AG09309 (cell line): ENCODE data around the gene EME2.
A peak's percentile ranks its signal among the peaks of the same experiment; 100 is the strongest.

ENCODE experiments used
- DNase-seq: peaks from one replicate; pipeline ENCODE4 v3.0.0-alpha.2; 2010; ENCODE audit warnings: low read depth
- H3K4me3 ChIP-seq: 2 replicates; pipeline ENCODE4 v1.5.1; 2011; ENCODE audit warnings: mild to moderate bottlenecking, low read depth, low read length, moderate library complexity; ENCODE audit not compliant: control insufficient read depth
- CTCF ChIP-seq: IDR thresholded peaks from 2 replicates; pipeline ENCODE4 v1.5.1; 2011; ENCODE audit warnings: mild to moderate bottlenecking, low read depth, low read length, inconsistent platforms; ENCODE audit not compliant: insufficient read depth, control insufficient read depth; ENCODE audit errors: missing control alignments

EME2 gene

GRCh38 chr16:1772362-1772907 lies at the start of gene EME2:
Gene EME2, plus strand, starts transcription at chr16:1772810. Its CDS starts 418 bp downstream, at chr16:1773228.
- no peak for DNase-seq
- peak within 1 kb of the TSS; percentile 50 for H3K4me3 ChIP-seq
- TF ChIP-seq CTCF = no peak

- no peak overlapping the region for H3K4me3 ChIP-seq
- peak; percentile 71 for TF ChIP-seq CTCF
- DNase-seq = no peak
These were observed 49.0 kb upstream of the EME2 start for GRCh38 chr16:1723450-1724147.

GRCh38 chr16:1724491-1724890 lies 48.1 kb upstream of the EME2 start:
- no peak for DNase-seq
- TF ChIP-seq CTCF = no peak
- H3K4me3 ChIP-seq = no peak overlapping the region

- H3K4me3 ChIP-seq = no peak overlapping the region
These were observed 45.7 kb upstream of the EME2 start for GRCh38 chr16:1726661-1727502.

GRCh38 chr16:1727651-1728624 lies 44.7 kb upstream of the EME2 start:
- H3K4me3 ChIP-seq = no peak overlapping the region
- DNase-seq = no peak
- TF ChIP-seq CTCF = no peak

More at GRCh38 chr16:1726661-1727502, 45.7 kb upstream of the EME2 start:
- TF ChIP-seq CTCF = no peak
- no peak for DNase-seq

- no peak overlapping the region for H3K4me3 ChIP-seq
- no peak for DNase-seq
- TF ChIP-seq CTCF = no peak
These were observed 43.6 kb upstream of the EME2 start for GRCh38 chr16:1729026-1729425.
